ENCODE results near the gene TBC1D20.

DNA sequence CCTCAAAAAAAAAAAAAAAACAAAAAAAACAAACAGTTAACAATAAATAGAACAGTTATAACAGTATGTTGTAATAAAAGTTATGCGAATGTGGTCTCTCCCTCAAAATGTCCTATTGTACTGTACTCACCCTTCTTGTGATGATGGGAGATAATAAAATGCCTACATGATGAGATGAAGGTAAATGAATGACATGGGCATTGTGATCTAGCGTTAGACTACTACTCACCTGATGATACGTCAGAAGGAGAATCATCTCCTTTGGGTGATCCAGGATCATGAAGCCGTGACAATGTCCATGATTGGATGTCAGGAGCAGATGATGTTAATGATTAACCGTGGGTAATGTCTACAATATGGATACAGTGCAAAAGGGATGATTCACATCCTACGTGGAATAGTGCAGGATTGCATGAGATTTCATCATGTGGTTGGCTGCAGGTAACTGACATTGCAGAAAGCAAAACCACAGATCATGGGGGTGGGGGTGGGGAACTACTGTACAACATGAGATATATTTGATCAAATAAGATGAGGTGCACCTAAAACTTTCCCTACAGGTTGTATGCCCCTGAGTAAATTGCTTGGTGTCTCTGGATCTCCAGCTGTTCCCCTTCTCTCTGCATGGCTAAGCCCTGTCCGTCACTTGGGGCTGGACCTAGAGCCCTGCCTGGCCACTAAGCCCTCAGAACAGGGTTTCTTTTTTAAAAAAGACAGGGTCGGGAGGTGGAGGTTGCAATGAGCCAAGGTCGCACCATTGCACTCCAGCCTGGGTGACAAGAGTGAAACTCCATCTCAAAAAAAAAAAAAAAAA lies 60.4 kb downstream of the TBC1D20 start:
- no peak for TF ChIP-seq REST (IDR thresholded peaks at IDR 0.05; ENCODE audit: insufficient read depth in 1 of 2, low read depth in 2 of 2, low read length in 2 of 2)
- no peak for TF ChIP-seq POLR2AphosphoS5 (IDR thresholded peaks at IDR 0.05; ENCODE audit: low read depth, low read length)
- TF ChIP-seq SIN3A (IDR thresholded peaks at IDR 0.05; ENCODE audit: borderline replicate concordance, insufficient read depth, low read length): no peak
- no peak for TF ChIP-seq TAF1 (IDR thresholded peaks at IDR 0.05; ENCODE audit: borderline replicate concordance, insufficient read depth, low read length)

Data from PFSK-1 (cell line).